ENCODE data around the gene PDE7B. TPM values are rescaled to one million over a fixed set of nuclear protein-coding genes. Genes with fewer than 3 reads are reported as not detected.

PDE7B gene
- total RNA-seq, 1 donor from 2014 or later, result 1.0 TPM

- no peak for DNase-seq (ENCODE audit: low read depth)
These were observed 32.6 kb downstream of the PDE7B start for GRCh38 chr6:135884136-135884535.

GRCh38 chr6:135887069-135887468, 35.6 kb downstream of the PDE7B start:
- DNase-seq (ENCODE audit: low read depth), result no peak

DNA sequence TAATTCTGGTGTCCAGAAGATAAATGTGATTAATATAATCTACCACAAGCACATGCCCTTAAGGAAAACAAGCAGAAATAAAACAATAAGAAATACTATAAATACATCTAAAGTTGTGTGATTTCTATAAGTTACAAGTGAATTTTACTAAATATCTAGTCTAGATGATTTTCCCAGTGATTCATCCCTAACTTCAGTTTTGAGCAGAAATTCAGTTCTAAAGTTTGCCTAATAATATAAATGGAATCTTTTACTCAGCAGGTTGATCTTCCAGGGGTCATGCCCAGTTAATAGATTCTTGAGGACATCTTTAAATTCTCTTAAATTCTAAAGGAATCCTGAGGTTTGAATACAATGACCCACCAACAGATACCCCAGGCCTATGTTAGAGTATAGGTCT, 37.3 kb downstream of the PDE7B start:
- DNase-seq (ENCODE audit: low read depth), result no peak

GRCh38 chr6:135890876-135891275, 39.4 kb downstream of the PDE7B start:
- no peak for DNase-seq (ENCODE audit: low read depth)

DNA sequence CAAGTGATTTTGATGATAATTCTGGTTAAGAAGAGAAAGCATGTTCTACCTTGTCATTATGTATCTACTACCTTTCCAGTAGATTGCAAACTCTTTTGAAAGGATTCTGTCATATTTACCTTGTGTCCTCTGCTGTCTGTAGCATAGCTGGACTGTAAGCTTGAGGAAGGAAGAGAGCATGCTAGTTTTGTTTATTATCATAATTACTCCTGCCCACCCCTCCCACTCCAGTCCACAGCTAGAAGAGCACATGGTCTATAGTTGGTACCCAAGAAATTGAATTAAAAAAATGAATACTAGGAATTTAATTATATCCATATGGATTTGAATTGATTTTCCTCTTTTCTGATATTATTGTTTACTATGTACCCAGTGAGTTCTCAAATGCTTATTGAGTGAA, 40.2 kb downstream of the PDE7B start:
- no peak for DNase-seq (ENCODE audit: low read depth)

DNA sequence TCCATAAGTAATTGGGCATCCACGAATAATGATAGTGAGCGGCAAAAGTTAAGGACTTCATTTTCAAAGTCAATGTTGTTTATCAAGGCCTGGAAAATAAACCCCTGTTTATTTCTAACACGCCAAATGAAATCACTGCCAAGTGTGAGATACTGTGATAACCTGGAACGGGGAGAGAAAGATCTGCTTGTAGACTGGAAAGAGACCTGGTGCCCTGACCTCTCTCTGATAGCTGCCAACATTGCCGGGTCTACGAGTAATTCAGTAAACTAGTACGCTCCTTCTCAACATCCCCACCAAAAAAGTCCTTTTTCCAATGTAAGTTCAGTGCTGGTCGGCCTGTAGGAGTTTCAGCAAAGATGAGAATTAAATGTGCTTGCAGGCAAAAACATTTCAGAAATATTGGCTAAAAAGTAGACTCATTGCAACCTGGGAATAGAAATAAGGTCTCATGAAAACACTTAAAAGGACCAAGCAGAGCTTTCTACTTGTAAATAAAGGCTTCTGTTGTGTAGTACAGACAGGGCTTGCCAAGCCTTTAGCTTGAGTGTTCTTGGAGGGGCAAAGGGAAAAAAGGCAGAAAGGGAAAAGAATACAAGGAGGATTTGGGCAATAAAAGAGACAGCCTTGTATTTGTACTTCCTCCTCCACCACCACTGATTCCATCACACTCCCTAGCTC, 43.9 kb downstream of the PDE7B start:
- DNase-seq (ENCODE audit: low read depth), result no peak

- DNase-seq (ENCODE audit: low read depth), result no peak
These were observed 45.6 kb downstream of the PDE7B start for GRCh38 chr6:135897087-135897486.

- DNase-seq (ENCODE audit: low read depth), result peak; percentile 62
These were observed 50.4 kb downstream of the PDE7B start for GRCh38 chr6:135901774-135902524.

- no peak for DNase-seq (ENCODE audit: low read depth)
These were observed 51.3 kb downstream of the PDE7B start for GRCh38 chr6:135902756-135903331.

GRCh38 chr6:135904666-135905065, 53.2 kb downstream of the PDE7B start:
- DNase-seq (ENCODE audit: low read depth), result no peak

GRCh38 chr6:135905604-135906300, 54.3 kb downstream of the PDE7B start:
- DNase-seq (ENCODE audit: low read depth), result peak; percentile 18

GRCh38 chr6:135906542-135906941, 55.0 kb downstream of the PDE7B start:
- no peak for DNase-seq (ENCODE audit: low read depth)

DNA sequence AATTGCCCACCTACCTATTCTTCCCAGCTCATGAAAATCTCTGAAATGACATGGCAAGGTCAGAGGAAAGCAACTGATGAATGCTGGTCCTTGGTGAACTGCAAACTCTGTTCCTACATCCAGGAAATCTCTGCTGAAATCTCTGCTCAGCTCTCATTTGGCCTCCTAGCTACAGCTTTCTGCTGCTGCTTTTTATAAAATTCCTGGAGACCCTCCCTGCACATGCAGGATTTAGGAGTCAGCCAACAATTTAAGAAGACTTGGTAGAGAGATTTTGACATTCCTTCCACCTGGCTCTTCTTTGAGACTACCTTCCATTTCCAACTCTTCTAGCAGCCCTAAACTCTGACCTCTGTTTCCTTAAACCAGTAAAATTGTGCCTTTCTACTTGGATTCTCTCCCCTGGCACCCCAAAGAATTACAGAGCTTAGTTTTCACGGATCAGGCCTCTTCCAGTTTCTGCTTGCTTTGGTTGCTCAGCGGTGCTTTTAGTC, 55.5 kb downstream of the PDE7B start:
- no peak for DNase-seq (ENCODE audit: low read depth)

- peak; percentile 36 for DNase-seq (ENCODE audit: low read depth)
These were observed 58.4 kb downstream of the PDE7B start for GRCh38 chr6:135909737-135910387.

DNA sequence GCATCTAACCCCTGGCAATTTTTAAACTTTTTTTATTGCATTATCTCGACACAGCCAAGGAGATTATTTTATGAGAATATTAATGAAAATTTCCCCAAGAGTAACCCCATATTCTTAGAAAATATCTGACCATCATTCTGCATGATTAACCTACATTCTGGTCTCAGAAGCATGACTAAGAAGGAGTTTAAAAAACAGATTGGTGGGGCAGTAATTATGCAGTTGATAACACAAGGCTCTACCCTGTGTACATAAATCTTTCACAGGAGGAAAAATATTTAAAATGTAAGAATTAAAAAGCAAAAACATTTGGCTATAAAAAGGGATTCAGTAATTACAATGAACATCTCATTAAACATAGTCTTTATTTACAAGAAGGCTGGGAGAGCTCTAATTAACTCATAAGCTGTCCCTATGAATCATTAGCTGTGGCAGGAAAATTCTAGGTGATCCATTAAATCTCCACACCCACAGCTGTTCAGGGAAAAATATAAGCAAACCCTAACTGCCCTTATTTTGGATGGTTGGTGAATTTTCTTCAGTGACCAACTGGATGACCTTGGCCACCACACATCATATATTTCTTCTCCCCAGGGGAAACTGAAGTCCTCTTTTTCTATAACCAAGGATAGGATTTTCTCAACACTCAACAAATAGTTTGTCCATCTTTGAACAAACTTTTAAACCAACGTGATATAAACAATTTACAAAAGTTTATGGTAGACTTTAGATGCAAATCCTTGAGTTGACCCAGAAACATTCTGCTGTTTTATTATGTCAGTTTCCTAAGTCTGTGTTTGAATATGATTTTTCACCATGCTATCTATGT, 59.5 kb downstream of the PDE7B start:
- no peak for DNase-seq (ENCODE audit: low read depth)

DNA sequence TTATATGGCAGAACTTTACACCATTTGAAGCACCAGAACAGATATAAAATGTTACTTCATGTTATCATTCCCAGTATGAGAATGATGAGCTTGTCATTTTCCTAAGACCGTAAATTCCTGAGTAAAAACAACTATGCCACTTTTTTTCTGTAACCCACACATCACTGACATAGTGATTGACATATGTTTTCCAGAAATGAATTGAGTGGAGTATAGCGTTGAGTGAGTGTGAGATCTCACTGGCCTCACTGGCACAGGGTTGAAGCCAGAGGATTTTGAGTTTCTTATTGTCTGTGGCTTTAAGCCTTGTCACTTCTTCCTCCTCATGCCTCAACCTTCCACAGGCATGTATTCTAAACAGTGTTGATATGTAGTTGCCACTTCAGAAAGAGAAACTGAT, 62.3 kb downstream of the PDE7B start:
- no peak for DNase-seq (ENCODE audit: low read depth)

- DNase-seq (ENCODE audit: low read depth), result no peak
These were observed 67.5 kb downstream of the PDE7B start for GRCh38 chr6:135919026-135919425.

GRCh38 chr6:135920689-135921088, 69.2 kb downstream of the PDE7B start:
- no peak for DNase-seq (ENCODE audit: low read depth)

- DNase-seq (ENCODE audit: low read depth), result no peak
These were observed 69.7 kb downstream of the PDE7B start for GRCh38 chr6:135921188-135921587.

GRCh38 chr6:135922174-135922573, 70.7 kb downstream of the PDE7B start:
- peak; percentile 74 for DNase-seq (ENCODE audit: low read depth)
